OCI-LY1 (cell line): ENCODE results near the gene EIF3F.

Source experiments
- H2AFZ ChIP-seq: fragments of 200-600 bp; sonication (generic), shearing (Covaris generic); 2 replicates; pipeline ENCODE4 v1.6.0; 2014; ENCODE audit warnings: antibody characterized with exemption, mild to moderate bottlenecking, low read length
- H3F3A ChIP-seq: fragments of 200-600 bp; sonication (generic), shearing (Covaris generic); 2 replicates; pipeline ENCODE4 v1.6.0; 2014; ENCODE audit warnings: mild to moderate bottlenecking, antibody characterized with exemption, low read length, moderate library complexity; ENCODE audit not compliant: insufficient read depth
- H3K27ac ChIP-seq: fragments of 200-600 bp; sonication (generic); 2 replicates; pipeline ENCODE4 v1.5.1; 2014; ENCODE audit warnings: low read length, mixed run types, mild to moderate bottlenecking, low read depth; ENCODE audit not compliant: poor library complexity, severe bottlenecking
- H3K27me3 ChIP-seq: fragments of 200-600 bp; sonication (generic); 2 replicates; pipeline ENCODE4 v1.6.0; 2014; ENCODE audit warnings: antibody characterized with exemption, mild to moderate bottlenecking, low read length, moderate library complexity; ENCODE audit not compliant: insufficient read depth
- H3K36me3 ChIP-seq: fragments of 200-600 bp; sonication (generic); 2 replicates; pipeline ENCODE4 v1.6.1; 2014; ENCODE audit warnings: mild to moderate bottlenecking, antibody characterized with exemption, low read length, moderate library complexity, mixed read lengths; ENCODE audit not compliant: insufficient read depth
- H3K4me1 ChIP-seq: fragments of 200-600 bp; sonication (generic); 2 replicates; pipeline ENCODE4 v1.5.1; 2014; ENCODE audit warnings: mild to moderate bottlenecking, low read length, moderate library complexity; ENCODE audit not compliant: insufficient read depth, severe bottlenecking
- H3K4me2 ChIP-seq: fragments of 200-600 bp; sonication (generic), shearing (Covaris generic); 2 replicates; pipeline ENCODE4 v1.6.1; 2014; ENCODE audit warnings: low read length
- H3K4me3 ChIP-seq: fragments of 200-600 bp; sonication (generic); 2 replicates; pipeline ENCODE4 v1.5.1; 2014; ENCODE audit warnings: low read length, low read depth, mild to moderate bottlenecking, mixed read lengths; ENCODE audit not compliant: poor library complexity, severe bottlenecking
- H3K79me2 ChIP-seq: fragments of 200-600 bp; shearing (Covaris generic); 2 replicates; pipeline ENCODE4 v1.6.1; 2016; ENCODE audit warnings: mixed run types, low read length, mixed read lengths; ENCODE audit not compliant: insufficient read depth
- H3K9ac ChIP-seq: fragments of 200-600 bp; sonication (generic), shearing (Covaris generic); 2 replicates; pipeline ENCODE4 v1.6.1; 2014; ENCODE audit warnings: mild to moderate bottlenecking, low read length, mixed read lengths
- H3K9me2 ChIP-seq: fragments of 200-600 bp; sonication (generic), shearing (Covaris generic); 2 replicates; pipeline ENCODE4 v1.6.1; 2014; ENCODE audit warnings: low read depth, mild to moderate bottlenecking, low read length, mixed read lengths
- H3K9me3 ChIP-seq: fragments of 200-600 bp; shearing (Covaris generic); 2 replicates; pipeline ENCODE4 v1.6.1; 2014; ENCODE audit warnings: low read length, mixed read lengths
- H4K20me1 ChIP-seq: fragments of 200-600 bp; sonication (generic), shearing (Covaris generic); 2 replicates; pipeline ENCODE4 v1.6.0; 2016; ENCODE audit warnings: mild to moderate bottlenecking, low read length; ENCODE audit not compliant: insufficient read depth
- CTCF ChIP-seq: fragments of 200-600 bp; sonication (generic), shearing (Covaris generic); IDR thresholded peaks from 2 replicates; pipeline ENCODE4 v1.5.1; 2017; ENCODE audit warnings: mild to moderate bottlenecking, antibody characterized with exemption, low read length, moderate library complexity, mixed read lengths
- EZH2 ChIP-seq: fragments of 200-600 bp; sonication (generic), shearing (Covaris generic); IDR thresholded peaks from 2 replicates; pipeline ENCODE4 v1.8.0; 2017; ENCODE audit warnings: borderline replicate concordance, mixed run types, mild to moderate bottlenecking, antibody characterized with exemption, low read length, moderate library complexity, mixed read lengths

Gene EIF3F

DNA sequence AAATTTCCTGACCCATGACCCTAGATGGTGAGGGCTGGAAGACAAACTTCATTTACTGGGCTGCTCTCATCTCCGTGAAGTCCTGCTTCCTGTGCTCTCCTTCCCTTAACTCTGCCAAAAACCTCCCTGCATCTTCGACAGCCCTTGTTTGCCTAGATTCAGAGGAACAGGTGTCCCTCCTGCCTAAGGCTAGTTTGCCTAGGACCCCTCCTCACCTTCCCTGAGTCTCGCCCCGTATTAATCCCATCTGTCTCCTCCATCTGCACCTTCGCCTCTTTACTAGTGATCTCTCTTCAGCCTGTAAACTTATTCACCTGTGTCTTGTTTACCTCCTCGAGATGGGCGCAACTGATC, 33.1 kb downstream of the EIF3F start:
- Histone ChIP-seq H3K4me3 (no peak overlapping the region), H3K9me2 (no peaks in the 10 kb centered on the region), H3K79me2 (no peaks in the 10 kb centered on the region), H3K36me3 (no peaks in the 10 kb centered on the region), H2AFZ (no peak overlapping the region), H3K9me3 (no peaks in the 10 kb centered on the region), H4K20me1 (no peaks in the 10 kb centered on the region), H3K27me3 (no peaks in the 10 kb centered on the region), H3K4me2 (no peak overlapping the region), H3K9ac (no peak overlapping the region), H3K27ac (no peak overlapping the region), H3F3A (no peaks in the 10 kb centered on the region), H3K4me1 (no peaks in the 10 kb centered on the region)
- TF ChIP-seq CTCF: no peak
- TF ChIP-seq EZH2: no peak

GRCh38 chr11:8021920-8022319, 34.8 kb downstream of the EIF3F start:
- Histone ChIP-seq H3K79me2 (no peaks in the 10 kb centered on the region), H3K9me3 (no peaks in the 10 kb centered on the region), H3K36me3 (no peaks in the 10 kb centered on the region), H3K4me3 (no peak overlapping the region), H3K4me2 (no peak overlapping the region), H3K4me1 (no peaks in the 10 kb centered on the region), H2AFZ (no peak overlapping the region), H3K27ac (no peak overlapping the region), H4K20me1 (no peaks in the 10 kb centered on the region), H3F3A (no peaks in the 10 kb centered on the region), H3K9ac (no peak overlapping the region), H3K27me3 (no peaks in the 10 kb centered on the region), H3K9me2 (no peaks in the 10 kb centered on the region)
- TF ChIP-seq EZH2 (no peak), CTCF (no peak)

DNA sequence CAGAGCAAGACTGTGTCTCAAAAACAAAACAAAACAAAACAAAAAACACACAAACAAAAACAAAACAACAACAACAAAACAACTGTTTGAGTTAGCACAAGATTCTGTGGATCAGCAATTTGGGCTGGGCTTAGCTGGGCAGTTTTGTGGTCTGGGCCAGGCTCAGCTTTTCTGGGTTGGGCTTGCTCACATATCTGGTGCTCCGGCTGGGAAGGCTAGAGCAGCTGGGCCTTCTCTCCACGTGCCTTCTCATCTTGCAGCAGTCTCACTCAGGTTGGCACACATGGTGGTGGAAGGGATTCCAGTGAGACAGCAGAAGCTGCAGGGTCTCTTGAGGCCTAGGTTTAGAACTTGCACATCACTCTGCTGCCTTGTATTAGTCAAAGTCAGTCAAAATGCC, 35.7 kb downstream of the EIF3F start:
- H3K27ac ChIP-seq: no peak overlapping the region
- no peaks in the 10 kb centered on the region for H3K9me2 ChIP-seq
- no peaks in the 10 kb centered on the region for H3K36me3 ChIP-seq
- H3K4me1 ChIP-seq: no peaks in the 10 kb centered on the region
- H3K4me2 ChIP-seq: no peak overlapping the region
- no peaks in the 10 kb centered on the region for H4K20me1 ChIP-seq
- TF ChIP-seq CTCF (no peak), EZH2 (no peak)
- no peaks in the 10 kb centered on the region for H3K79me2 ChIP-seq
- no peak overlapping the region for H2AFZ ChIP-seq
- H3K9ac ChIP-seq: no peak overlapping the region
- no peak overlapping the region for H3K4me3 ChIP-seq
- no peaks in the 10 kb centered on the region for H3K27me3 ChIP-seq
- no peaks in the 10 kb centered on the region for H3F3A ChIP-seq
- no peaks in the 10 kb centered on the region for H3K9me3 ChIP-seq
